Activated CD4-positive, CD25-positive, alpha-beta regulatory T cell (primary cell): ENCODE results near the gene CNTN5.

ENCODE experiments used
- DNase-seq, 4 experiments: peaks; one replicate each; lab custom pipeline; 2025; lab: John Stamatoyannopoulos, UW

The CNTN5 gene

DNA sequence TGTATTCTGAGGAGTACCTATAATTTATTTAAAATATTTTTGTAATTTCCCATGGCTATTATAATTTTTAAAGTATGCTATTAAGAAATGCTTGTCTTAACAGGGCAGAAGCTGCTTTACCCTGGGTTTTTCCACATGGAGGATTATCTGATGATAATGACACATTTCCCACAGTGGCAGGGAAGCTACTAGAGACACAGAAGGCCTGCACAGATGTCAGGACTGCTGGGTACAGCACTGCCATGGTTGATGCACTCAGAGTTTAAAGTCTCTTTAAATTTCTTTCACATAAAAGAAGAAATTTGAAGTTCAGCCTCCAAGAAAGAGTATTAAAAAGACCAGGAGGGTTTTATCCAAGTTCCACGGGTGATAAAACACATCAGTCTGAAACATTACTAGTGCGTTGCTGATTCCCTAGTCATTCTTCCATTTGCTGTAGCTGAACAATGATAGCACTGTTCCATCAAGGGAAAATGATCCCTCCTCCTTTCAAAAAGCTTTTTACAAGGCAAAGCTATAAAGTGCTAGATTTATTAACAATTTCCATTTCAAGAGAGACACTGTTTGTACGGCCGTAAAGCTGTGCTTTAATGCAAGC lies 363.0 kb downstream of the CNTN5 start:
- DNase-seq: no peak

DNA sequence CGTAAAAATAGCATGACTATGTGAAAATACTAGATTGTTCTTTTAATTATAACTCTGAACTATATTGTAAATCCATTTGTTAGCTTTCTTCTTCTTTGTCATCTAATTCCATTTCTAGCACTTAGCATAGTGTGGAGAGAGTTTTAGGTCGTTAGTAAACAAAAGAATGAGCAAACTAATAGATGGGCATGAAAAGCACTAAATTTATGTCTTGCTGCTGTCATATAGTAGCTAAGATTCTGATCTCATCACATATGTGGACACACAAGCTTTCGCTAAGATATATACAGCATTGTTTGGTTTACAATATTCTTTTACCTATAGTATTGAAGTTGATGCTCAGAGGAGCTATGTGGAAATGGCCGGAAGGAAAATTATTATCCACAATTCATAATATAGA lies 370.5 kb downstream of the CNTN5 start:
- no peak for DNase-seq

DNA sequence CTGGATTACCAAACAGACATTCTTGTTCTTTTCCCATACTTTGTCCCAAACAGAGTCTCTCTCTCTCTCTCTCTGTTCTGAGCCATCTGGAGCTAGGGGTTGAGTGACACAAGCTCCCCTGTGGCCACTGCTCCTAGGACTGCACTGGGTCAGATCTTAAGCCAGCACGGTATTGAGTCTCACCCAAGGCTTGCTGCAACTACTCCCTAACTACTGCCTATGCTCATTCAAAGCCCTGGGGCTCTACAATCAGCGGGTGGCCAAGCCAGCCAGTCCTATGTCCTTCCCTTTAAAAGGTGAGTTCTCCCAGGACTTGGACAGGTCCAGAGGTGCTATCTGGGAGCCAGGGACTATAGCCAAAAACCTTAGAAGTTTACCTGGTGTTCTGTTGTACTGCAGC lies 385.6 kb downstream of the CNTN5 start:
- no peak for DNase-seq

DNA sequence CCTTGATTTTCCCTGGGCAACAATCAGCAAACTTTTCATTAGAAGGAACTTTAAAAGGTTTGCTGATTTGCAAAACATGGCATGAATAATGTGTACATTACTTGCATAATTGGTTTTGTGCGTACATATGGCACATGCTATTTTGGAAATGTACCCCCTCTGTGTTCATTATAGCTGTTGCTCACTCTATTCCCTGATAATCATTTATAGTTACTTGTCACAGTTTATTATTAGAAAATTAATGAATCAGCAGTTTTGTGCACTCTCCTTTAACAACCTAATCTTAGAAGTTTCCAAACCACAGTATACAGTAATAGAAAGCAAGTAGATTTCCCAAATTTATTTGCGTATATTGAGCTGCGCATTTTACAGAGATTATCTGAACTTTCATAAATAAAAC lies 389.9 kb downstream of the CNTN5 start:
- DNase-seq: no peak

DNA sequence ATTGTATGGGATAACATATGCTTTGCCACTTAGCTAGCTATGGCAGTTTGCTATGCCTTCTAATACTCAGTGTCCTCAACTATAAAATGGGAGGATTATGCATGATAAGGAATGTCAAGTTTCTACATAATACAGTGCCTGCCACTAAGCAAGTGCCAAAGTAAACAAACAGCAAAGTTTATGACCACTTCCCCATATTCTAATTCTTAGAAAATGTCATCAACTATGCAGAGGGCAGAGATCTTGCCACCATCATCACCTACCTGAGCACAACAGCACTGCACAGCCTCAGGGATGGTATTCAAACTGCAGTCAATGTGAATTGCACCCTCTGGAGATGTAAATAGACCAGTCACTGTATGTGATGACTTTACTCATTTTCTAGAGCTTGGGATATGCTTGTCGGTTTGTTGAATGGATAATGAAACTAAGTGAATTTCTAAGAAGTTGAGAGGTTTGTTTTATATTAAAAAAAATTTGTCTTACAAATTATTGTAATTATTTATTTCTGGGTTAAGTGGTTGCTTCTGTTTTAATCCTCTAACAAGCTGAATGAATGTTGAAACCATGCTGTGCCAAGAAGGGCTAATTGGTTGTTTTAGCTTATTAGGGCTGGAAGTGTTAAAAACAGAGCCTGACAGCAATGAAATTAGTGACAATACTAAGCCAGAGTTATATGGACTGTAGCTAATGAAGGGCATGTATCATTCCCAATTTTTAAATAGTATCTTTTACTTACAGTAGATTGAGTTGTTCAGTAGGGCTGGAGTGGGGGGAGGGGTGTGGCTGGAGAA lies 398.4 kb downstream of the CNTN5 start:
- DNase-seq: no peak

DNA sequence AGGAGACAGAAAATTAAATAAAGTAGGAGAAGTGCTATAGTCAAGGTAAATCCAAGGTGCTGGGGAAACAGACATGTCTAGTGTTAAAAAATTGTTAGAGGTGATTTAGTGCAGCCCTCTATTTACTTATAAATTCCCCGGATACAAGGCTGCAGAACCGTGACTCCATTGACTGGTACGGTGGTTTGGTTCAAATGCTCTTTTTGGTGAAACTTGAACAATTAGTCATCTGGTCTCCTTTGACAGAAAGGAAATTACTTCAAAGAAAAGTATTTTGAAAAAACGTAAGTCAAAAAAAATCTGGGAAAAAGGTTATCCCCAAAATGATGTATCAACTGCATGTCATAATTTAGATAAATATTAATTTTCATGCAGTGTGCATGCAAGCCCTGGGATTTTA lies 399.2 kb downstream of the CNTN5 start:
- no peak for DNase-seq

DNA sequence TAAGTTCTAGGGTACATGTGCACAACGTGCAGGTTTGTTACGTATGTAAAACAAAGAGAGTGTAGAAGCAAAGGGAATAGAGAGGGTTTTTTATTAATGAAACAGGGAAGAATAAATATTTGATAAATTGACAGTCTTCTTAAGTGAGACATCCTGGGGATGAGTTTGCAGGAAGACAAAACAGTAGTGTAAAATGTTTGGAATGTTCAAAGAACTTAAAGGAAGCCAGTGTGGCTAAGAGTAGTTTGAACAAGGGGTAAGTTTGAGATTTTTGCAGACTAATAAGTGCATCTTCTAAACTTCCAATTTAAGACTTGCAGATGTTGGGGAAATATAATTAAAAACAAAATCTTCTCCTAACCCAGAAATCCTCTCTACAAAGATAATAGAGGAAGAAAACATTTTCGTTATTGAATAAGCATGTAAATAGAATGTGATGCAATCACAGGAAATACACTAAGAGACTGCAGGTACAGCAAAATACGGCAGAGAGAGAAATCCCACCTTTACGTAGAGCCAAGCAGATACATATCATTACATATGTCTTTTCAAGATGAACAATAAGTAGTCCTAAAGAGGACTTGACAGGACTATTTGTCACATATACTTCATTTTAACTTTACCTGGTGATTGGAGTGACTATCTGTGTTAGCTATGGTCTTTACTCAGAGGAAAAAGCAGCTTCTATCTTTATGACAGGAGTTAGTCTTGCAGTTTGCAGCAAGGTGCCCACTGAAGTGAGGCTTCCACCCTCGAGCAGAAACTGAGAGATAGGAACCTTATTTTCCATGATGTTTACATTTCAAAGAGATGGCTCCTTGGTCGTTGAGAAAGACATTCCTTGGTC lies 402.1 kb downstream of the CNTN5 start:
- no peak for DNase-seq

DNA sequence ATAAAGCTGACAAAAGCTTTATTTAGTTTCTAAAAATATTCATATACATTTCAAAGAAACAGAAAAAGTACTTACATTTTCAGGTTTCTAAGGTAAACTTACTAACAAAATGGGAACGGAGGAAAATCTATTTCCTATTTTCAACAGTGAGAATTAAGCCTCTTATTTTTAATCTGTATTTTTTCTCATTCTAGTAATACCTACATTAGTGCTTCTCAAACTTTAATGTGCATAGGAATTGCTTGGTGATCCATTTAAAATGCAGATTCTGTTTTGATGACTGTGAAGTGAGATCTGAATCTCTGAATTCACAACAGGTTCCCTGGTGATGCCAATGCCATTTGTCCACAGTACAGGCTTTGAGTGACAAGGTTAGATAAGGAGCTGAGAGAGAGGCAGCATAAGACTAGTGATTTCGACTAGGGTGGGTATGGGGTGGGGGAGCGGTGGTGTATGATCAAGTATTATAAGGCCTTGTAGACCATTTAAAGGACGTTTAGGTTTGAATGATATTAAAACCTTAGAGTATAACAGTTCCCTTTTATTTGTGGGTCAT lies 402.8 kb downstream of the CNTN5 start:
- no peak for DNase-seq

DNA sequence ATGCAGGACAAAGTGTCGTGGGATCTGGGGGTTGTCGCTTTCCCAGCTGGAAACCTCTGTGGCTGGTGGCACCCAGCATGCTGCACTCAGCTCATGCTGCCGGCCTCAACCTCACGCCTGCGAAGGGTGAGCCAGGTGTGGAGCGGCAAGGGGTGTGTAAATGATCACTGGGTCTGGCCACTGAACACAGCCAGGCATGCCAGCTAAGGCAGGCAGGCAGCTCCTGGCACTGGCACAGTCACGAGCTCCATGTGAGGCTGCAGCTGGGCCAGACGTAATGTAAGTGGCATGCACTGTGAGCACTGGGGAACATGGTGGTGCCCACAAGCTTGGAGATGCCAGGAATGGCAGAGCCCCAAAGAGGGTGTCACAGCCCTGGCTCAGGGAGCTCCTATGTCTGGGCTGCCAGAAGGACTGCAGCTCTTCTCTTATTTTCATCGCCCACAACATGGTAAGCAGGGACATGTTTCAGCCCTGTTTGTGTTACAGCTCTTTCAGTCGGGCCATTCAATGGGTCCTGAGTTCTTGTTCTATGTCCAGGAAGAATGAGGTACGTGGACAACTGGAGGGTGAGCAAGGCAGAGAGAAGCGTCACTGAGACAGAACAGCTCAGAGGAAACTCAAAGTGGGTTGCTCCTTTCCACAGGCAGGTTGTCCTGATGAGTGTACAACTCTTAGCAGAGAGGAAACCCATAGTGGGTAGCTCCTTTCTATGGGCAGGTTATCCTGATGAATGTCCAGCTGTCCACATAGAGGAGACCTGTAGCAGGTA lies 403.8 kb downstream of the CNTN5 start:
- DNase-seq: no peak

DNA sequence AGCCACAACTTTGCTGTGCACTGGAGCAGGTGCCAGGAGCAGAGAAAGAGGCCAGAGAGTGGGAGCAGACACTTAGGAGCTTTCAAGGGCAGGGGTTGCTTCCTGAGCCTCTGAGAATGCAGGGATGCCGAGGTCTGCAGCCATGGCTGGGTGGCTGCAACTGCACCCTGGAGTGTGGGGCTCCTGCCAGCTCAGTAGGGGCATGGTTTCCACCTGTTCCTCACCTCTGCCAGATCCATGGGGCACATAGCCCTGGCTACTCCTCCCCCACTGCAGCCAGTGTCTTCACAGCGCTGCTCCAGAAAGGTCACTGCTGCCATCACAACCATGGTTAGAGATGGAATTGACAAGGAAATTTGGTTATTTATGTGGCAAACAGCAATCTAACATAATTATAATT lies 404.8 kb downstream of the CNTN5 start:
- no peak for DNase-seq

DNA sequence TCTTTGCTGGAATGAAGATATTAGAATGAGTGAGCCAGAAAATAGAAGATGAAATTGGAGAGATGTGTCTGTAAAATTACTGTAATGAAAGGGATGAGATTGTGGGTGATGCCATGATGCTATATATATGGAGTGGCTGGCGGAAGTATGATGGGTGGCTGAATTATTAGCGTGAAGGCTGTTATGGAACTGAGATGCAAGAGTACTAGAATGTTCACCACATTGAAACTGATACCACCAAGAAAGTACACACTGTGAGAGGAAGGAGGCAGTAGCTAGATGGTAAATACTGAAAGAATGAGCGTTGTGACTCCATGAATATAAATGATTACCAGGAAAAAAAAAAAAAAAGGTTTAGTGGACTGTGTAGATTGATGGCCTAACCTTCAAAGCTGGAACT lies 411.9 kb downstream of the CNTN5 start:
- DNase-seq: no peak

DNA sequence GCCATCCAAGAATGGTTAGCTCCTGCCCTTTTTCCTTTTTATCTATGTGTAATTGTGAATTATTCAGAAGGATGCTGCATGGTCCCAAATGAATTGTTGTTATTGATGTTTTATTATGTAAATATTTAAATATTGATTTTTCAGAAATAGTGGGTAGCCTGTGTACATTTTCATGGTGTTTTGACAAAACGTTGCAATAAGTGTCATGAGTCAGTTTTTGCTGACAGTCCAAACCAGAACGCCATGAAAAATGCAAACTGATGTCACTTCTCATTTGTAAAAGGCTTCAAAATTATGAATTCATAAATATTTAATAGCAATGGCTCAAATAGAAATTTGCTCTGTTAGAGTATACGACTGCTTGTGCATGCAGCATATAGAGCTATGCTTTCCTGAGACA lies 422.5 kb downstream of the CNTN5 start:
- DNase-seq: no peak

DNA sequence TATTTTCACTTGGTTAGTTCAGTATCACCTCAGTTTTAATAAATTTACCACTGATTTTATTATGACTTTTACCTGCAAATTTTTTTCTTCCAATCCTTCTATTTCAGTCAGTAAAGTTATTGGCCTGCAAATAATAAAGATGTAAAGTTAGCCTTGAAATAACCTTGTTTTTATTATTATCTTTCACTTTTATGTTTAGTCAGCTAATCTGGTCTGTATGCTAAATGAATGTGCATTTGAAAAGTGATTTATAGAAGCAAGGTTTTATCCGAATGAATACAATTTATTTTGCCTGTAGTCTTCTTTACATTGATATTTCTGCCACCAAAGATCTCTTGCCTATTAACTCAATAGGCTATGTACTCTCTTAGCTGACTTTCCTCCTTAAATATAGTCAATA lies 425.7 kb downstream of the CNTN5 start:
- no peak for DNase-seq

DNA sequence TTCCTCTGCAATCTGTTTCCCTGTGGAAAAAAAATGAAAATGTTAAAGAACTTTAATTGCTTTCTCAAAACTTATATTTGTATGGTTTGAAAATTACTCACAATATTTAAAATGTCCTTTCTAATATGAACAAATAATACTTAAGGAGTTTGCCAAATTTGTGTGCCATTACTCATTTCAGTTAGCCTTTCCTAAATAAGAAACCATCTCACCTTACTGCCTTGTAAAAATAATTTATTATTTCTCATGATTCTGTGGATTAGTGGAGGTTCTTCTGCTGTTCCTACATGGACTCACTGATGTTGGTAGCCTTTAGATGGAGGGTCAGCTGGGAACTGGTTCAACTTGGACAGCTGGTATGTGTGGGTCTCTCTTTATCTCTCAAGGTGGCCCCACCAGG lies 428.6 kb downstream of the CNTN5 start:
- DNase-seq: no peak

DNA sequence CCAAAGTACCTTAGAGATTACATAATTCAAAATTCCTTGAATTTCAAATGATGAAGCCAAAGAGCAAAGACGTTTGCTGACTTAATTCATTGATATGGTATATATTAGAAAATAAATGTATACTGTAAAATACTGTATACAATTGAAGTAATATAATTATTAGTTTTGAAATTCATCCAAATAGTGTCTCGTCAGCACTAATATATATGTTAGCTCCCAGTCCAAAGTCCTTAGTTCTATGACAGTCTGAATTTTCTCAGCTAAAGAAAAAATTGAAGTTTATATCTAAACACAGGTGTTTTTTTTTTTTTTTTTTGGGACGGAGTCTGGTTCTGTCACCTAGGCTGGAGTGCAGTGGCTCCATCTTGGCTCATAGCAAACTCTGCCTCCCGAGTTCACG lies 431.3 kb downstream of the CNTN5 start:
- no peak for DNase-seq

DNA sequence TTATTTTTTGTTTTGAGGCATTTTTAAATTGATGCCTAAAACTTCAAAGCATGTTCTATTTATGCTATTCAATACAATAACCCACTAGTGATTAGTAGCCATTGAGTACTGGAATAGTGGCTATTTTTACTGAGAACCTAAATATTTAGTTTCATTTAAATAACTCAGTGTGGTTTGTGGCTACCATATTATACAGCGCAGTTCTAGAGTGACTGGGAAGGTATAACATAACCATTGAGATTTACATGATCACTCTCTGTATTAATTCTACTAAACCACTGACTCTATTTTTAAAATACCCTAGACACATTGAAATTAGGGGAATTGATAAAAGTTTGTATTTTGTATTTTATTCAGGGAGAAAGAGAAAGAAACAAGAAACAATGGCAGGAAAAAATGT lies 441.2 kb downstream of the CNTN5 start:
- DNase-seq: no peak

DNA sequence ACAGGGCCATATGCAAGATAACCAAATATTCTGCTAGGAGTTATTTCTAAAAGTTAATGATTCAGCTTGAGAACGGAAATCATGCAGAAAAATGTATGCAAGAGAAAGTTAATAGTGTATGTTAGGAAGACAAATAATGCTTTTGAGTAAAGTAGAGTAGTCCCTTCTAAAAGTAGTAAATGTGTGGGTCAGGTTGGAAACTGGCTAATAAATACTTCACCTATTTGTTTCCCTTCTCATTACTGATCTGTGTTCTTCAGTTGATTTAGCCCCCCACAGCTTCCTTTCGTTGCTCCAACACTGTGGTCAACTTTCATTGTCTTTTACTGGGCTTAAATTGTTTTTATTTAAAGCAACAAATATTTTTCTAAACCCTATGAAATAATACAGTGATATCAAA lies 444.2 kb downstream of the CNTN5 start:
- DNase-seq: no peak

DNA sequence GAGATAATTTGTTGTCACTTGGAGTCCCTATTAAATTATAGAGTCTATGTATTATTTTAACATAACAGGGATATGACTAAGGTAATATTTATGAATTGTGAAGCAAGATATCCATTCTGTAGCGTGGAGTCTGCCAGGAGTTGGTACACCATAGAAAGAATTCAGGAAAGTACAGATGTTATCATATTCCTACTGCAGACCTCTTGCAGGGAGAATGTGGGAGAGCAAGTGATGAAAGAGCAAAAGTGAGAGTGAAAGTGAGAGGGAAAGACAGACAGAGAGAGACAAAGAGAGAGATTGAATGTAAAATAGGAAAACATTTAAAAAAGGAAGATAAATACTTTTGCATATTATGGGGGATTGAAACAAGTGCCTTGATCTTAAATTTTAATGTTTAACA lies 468.8 kb downstream of the CNTN5 start:
- no peak for DNase-seq

DNA sequence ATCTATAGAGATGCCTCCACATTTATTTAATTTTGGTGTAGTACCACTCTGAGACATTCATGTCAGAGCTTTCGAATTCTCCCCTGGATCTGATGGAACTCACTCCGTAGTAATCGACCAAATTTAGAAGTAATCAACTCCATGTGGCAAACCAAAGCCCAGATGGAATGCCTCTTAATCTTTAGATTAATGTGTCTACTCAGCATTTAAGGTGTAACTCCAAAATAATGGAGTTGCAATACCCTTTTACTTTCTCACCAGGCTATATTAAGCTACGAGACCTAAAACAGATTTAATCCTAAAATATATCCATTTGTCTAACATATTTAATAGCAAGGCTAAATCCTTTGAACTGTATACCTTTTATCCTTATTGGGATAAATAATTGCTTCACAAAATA lies 473.3 kb downstream of the CNTN5 start:
- DNase-seq: no peak

DNA sequence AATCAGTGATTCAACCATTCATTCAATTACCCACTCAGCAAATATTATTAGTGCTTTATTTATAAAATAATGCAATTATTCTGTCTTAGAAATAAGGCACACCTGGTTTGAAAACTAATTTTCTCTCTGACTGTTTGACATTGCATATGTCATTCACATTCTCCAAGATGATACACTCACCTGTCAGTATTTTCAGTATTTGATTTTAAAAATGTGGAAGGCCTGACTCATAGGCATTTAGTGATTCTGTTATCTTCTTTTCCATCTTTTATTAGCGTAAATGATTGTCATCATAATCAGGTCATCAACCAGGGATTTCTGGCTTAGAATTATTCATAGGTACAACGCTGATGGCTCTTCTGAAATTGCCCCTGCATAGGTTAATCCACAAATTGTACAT lies 480.9 kb downstream of the CNTN5 start:
- no peak for DNase-seq

DNA sequence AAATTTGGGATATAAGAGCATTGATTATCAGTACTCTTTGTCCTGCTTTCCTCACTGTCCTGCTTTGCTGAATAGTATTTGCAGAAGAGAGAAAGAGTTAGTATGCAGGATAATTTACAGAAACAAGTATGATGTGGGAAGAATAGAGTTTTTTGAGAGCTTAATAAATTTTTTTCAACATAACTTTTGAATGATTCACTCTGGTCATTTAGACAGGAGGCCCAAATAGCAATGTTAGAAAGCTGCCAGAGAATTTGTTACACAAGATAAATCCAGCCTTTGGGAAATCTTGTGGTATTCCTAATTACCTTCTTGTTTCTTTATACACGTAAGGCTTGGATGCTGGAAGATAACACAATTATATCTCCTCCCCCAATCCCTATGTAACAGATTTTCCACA lies 484.6 kb downstream of the CNTN5 start:
- DNase-seq: no peak

DNA sequence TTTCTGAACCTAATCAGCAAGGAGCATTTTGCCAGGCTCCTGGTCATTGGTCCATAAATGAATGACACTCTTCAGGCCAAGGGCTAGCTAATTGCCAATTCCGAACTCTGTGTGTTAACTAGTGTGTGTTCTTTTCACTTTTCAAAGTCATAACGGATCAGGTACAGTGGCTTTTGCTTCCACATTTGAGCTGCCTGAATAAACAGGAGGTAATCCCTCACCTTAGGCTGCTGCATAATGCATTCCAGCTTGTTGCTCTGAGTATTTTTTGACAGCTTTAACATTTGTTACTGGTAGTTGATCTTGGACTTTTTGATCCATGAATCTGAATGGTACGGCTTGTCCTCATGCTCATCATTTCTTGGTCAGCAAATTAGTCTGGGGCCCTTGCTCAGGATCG lies 485.1 kb downstream of the CNTN5 start:
- DNase-seq: no peak
